HG02885 (cell line): ENCODE measurements around the gene BRSK2.
"Not testable (repeated sequence)": the region's sequence is repeated elsewhere in the genome, so short reads cannot be mapped to it uniquely, and the experiment has no call there.

Source experiments
- ATAC-seq: cut with Tn5 transposase; IDR thresholded peaks from one replicate; pipeline ENCODE4 v1.9.1; 2021; ENCODE audit warnings: mild to moderate bottlenecking; ENCODE audit not compliant: unreplicated experiment, poor library complexity

BRSK2 gene

GRCh38 chr11:1389932-1390568 lies at the start of gene BRSK2:
BRSK2 (plus strand) TSS chr11:1389934; CDS start chr11:1390285, 351 bp downstream.
- no peak for ATAC-seq

- no peak for ATAC-seq
These were observed 49.6 kb upstream of the BRSK2 start for GRCh38 chr11:1340111-1340510.

- ATAC-seq, result not testable (repeated sequence)
These were observed 48.5 kb upstream of the BRSK2 start for GRCh38 chr11:1341226-1341625.

- no peak for ATAC-seq
These were observed 47.7 kb upstream of the BRSK2 start for GRCh38 chr11:1341928-1342524.

GRCh38 chr11:1342946-1343345 lies 46.8 kb upstream of the BRSK2 start:
- no peak for ATAC-seq

GRCh38 chr11:1343391-1344055 lies 46.2 kb upstream of the BRSK2 start:
- ATAC-seq, result no peak

GRCh38 chr11:1344056-1344635 lies 45.6 kb upstream of the BRSK2 start:
- no peak for ATAC-seq

GRCh38 chr11:1345737-1346513 lies 43.8 kb upstream of the BRSK2 start:
- ATAC-seq, result no peak

GRCh38 chr11:1346669-1347390 lies 42.9 kb upstream of the BRSK2 start:
- ATAC-seq, result no peak

GRCh38 chr11:1347411-1347999 lies 42.2 kb upstream of the BRSK2 start:
- not testable (repeated sequence) for ATAC-seq

GRCh38 chr11:1348146-1348795 lies 41.5 kb upstream of the BRSK2 start:
- no peak for ATAC-seq

- no peak for ATAC-seq
These were observed 40.9 kb upstream of the BRSK2 start for GRCh38 chr11:1348796-1349326.

- ATAC-seq, result no peak
These were observed 40.2 kb upstream of the BRSK2 start for GRCh38 chr11:1349327-1350041.

- ATAC-seq, result no peak
These were observed 39.5 kb upstream of the BRSK2 start for GRCh38 chr11:1350086-1350725.

GRCh38 chr11:1351278-1351937 lies 38.3 kb upstream of the BRSK2 start:
- ATAC-seq, result no peak

- no peak for ATAC-seq
These were observed 36.9 kb upstream of the BRSK2 start for GRCh38 chr11:1352696-1353382.
